Measurements from ENCODE around the gene AP5S1.

DNA sequence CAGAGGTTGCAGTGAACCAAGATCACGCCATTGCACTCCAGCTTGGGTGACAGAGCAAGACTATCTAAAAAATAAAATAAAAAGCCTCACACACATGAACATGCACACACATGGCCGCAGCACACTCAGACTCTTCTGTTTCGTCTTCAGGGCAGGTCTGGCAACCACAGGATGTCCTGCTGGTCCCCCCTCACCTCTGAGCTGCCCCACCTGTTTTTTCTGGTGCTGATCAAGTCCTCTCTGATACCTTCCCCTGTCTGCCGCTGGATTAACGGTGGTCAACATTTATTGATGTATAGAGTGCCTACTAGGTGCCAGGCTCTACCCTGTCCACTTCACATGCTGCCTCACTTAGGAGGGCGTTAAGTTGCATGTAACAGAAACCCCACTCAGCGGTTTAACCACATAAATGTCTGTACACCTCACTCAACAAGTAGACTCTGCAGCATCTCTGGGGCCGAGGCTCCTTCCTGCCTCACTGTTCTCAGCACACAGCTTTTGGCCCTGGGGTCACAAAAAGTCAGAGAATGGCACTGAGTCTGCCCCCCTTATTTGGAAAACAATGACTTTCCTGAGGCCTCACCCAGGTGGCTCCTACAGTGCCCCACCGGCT, 4.5 kb upstream of the AP5S1 start:
- TF ChIP-seq POLR2A (IDR thresholded peaks at IDR 0.05; ENCODE audit: low read length) (no peak), GATA1 (IDR thresholded peaks at IDR 0.05; ENCODE audit: low read depth, low read length) (no peak)

All from erythroblast (primary cell).